H1 (cell line): ENCODE results near the gene FKRP.

Experiments
- CHD1 ChIP-seq: IDR thresholded peaks from 2 replicates; pipeline ENCODE4 v1.6.1; 2012; ENCODE audit warnings: low read depth, low read length, improper control_type of control experiment
- CTCF ChIP-seq, 3 experiments: IDR thresholded peaks; 1 replicate in 2 of 3; 2 replicates in 1 of 3; pipeline versions ENCODE4 v1.5.1 to v1.6.1; 2011; ENCODE audit warnings: low read length in 3 of 3, mild to moderate bottlenecking in 3 of 3, inconsistent platforms in 2 of 3, low read depth in 1 of 3, moderate library complexity in 1 of 3; ENCODE audit not compliant: insufficient read depth in 1 of 3; ENCODE audit errors: control extremely low read depth in 1 of 3
- EP300 ChIP-seq, 2 experiments: IDR thresholded peaks; 1 replicate in 1 of 2; 2 replicates in 1 of 2; pipeline ENCODE4 v1.6.1; 2011 to 2012; ENCODE audit warnings: low read depth in 2 of 2, low read length in 2 of 2, mild to moderate bottlenecking in 2 of 2, borderline replicate concordance in 1 of 2, inconsistent platforms in 1 of 2, moderate library complexity in 1 of 2
- POLR2A ChIP-seq, 2 experiments: IDR thresholded peaks; 1 replicate in 1 of 2; 2 replicates in 1 of 2; pipeline ENCODE4 v1.6.1; 2011; ENCODE audit warnings: low read depth in 2 of 2, low read length in 2 of 2, mild to moderate bottlenecking in 2 of 2; ENCODE audit errors: control extremely low read depth in 1 of 2
- POLR2AphosphoS5 ChIP-seq: IDR thresholded peaks from 2 replicates; pipeline ENCODE4 v1.6.1; 2011; ENCODE audit warnings: low read depth, low read length
- RAD21 ChIP-seq, 2 experiments: IDR thresholded peaks in 1 of 2; conservative IDR thresholded peaks in 1 of 2; 2 replicates each; pipeline ENCODE4 v1.6.1; 2011; ENCODE audit warnings: low read depth in 2 of 2, low read length in 2 of 2, improper control_type of control experiment in 1 of 2, inconsistent platforms in 1 of 2, mild to moderate bottlenecking in 1 of 2, moderate library complexity in 1 of 2
- RXRA ChIP-seq: IDR thresholded peaks from 2 replicates; pipeline ENCODE4 v1.6.1; 2011; ENCODE audit warnings: low read depth, mild to moderate bottlenecking, low read length, moderate library complexity; ENCODE audit not compliant: insufficient read depth
- SAP30 ChIP-seq: fragments of 300-600 bp; sonication (generic); IDR thresholded peaks from 2 replicates; pipeline ENCODE4 v1.7.1; 2012; ENCODE audit warnings: low read length, moderate library complexity, mild to moderate bottlenecking, inconsistent platforms; ENCODE audit not compliant: insufficient read depth, insufficient replicate concordance
- SP2 ChIP-seq: IDR thresholded peaks from 2 replicates; pipeline ENCODE4 v1.6.1; 2012; ENCODE audit warnings: mild to moderate bottlenecking, low read length, inconsistent platforms

- TF ChIP-seq RAD21 (IDR thresholded peaks at IDR 0.05 in 1 of 2, conservative IDR thresholded peaks at IDR 0.05 in 1 of 2; ENCODE audit: low read depth in 2 of 2, low read length in 2 of 2): no peak
- TF ChIP-seq RXRA: no peak
- TF ChIP-seq SP2: no peak
- TF ChIP-seq CHD1: no peak
- TF ChIP-seq CTCF (IDR thresholded peaks at IDR 0.05; ENCODE audit: control extremely low read depth in 1 of 3, insufficient read depth in 1 of 3, low read depth in 1 of 3, low read length in 3 of 3): no peak
- no peak for TF ChIP-seq POLR2AphosphoS5
- no peak for TF ChIP-seq EP300 (IDR thresholded peaks at IDR 0.05; ENCODE audit: borderline replicate concordance in 1 of 2, low read depth in 2 of 2, low read length in 2 of 2)
- no peak for TF ChIP-seq SAP30
- TF ChIP-seq POLR2A (IDR thresholded peaks at IDR 0.05; ENCODE audit: control extremely low read depth in 1 of 2, low read depth in 2 of 2, low read length in 2 of 2): no peak
Measured at GRCh38 chr19:46733690-46734292, 12.1 kb upstream of the FKRP start.
